ENCODE results near the gene SLC25A29.
"Not testable (repeated sequence)": the region's sequence is repeated elsewhere in the genome, so short reads cannot be mapped to it uniquely, and the experiment has no call there.

DNA sequence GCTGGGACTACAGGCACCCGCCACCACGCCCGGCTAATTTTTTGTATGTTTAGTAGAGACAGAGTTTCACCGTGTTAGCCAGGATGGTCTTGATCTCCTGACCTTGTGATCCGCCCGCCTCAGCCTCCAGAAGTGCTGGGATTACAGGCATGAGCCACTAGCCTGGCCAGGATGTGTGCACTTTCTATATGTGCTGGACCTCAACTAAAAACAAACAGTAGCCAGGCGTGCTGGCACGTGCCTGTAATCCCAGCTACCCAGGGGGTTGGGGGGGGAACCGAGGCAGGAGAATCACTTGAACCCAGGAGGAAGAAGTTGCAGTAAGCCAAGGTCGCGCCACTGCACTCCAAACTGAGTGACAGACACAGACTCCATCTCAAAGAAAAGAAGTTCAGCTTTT is 9.5 kb downstream of the SLC25A29 start:
- TF ChIP-seq, protein P1, sequence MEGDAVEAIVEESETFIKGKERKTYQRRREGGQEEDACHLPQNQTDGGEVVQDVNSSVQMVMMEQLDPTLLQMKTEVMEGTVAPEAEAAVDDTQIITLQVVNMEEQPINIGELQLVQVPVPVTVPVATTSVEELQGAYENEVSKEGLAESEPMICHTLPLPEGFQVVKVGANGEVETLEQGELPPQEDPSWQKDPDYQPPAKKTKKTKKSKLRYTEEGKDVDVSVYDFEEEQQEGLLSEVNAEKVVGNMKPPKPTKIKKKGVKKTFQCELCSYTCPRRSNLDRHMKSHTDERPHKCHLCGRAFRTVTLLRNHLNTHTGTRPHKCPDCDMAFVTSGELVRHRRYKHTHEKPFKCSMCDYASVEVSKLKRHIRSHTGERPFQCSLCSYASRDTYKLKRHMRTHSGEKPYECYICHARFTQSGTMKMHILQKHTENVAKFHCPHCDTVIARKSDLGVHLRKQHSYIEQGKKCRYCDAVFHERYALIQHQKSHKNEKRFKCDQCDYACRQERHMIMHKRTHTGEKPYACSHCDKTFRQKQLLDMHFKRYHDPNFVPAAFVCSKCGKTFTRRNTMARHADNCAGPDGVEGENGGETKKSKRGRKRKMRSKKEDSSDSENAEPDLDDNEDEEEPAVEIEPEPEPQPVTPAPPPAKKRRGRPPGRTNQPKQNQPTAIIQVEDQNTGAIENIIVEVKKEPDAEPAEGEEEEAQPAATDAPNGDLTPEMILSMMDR (conservative IDR thresholded peaks at IDR 0.05; ENCODE audit: low read depth, low read length), result not testable (repeated sequence)
- not testable (repeated sequence) for TF ChIP-seq POLR2A (IDR thresholded peaks at IDR 0.05; ENCODE audit: low read depth, low read length); CEBPB (IDR thresholded peaks at IDR 0.05; ENCODE audit: low read depth, low read length); MAZ (IDR thresholded peaks at IDR 0.05; ENCODE audit: borderline replicate concordance, low read depth, low read length); RCOR1 (IDR thresholded peaks at IDR 0.05; ENCODE audit: insufficient replicate concordance, low read length)

All from IMR-90 (cell line).